Breast epithelium (tissue), 4 donors: ENCODE results near the gene MGAT5. TPM values are rescaled to one million over a fixed set of nuclear protein-coding genes. Genes with fewer than 3 reads are reported as not detected.

Experiments
- DNase-seq, 2 donors: peaks; one replicate each; pipeline ENCODE4 v3.0.0-alpha.2; 2019; ENCODE audit warnings: low spot score in 2 of 2
- H3K27ac ChIP-seq, 2 donors: fragments of 200-600 bp; sonication (generic) in 1 of 2; one replicate each; pipeline ENCODE4 v1.5.1; 2016 to 2019; ENCODE audit warnings: mild to moderate bottlenecking in 1 of 2
- H3K27me3 ChIP-seq, 2 donors: fragments of 200-600 bp; sonication (generic) in 1 of 2; one replicate each; pipeline versions ENCODE4 v1.5.1 to v1.6.0; 2017 to 2019; ENCODE audit warnings: control low read depth in 1 of 2, mild to moderate bottlenecking in 1 of 2
- H3K36me3 ChIP-seq: fragments of 200-600 bp; one replicate; pipeline ENCODE4 v1.5.1; 2019
- H3K4me1 ChIP-seq, 2 donors: fragments of 200-600 bp; sonication (generic); one replicate each; pipeline ENCODE4 v1.5.1; 2016 to 2019; ENCODE audit warnings: control low read depth in 1 of 2
- H3K4me3 ChIP-seq, 3 donors: fragments of 200-600 bp; sonication (generic); 1 replicate in 2 of 3; 2 replicates in 1 of 3; pipeline ENCODE4 v1.5.1; 2016 to 2019; ENCODE audit warnings: mild to moderate bottlenecking in 3 of 3, moderate library complexity in 2 of 3
- H3K9me3 ChIP-seq, 2 donors: fragments of 200-600 bp; sonication (generic) in 1 of 2; one replicate each; pipeline ENCODE4 v1.5.1; 2016 to 2019; ENCODE audit warnings: control low read depth in 1 of 2
- POLR2A ChIP-seq: fragments of 450-650 bp; IDR thresholded peaks from one replicate; pipeline ENCODE4 v1.6.1; 2016; ENCODE audit warnings: antibody characterized with exemption, mild to moderate bottlenecking, moderate library complexity
- POLR2AphosphoS5 ChIP-seq, 3 donors: sonication (generic); formaldehyde crosslinking; IDR thresholded peaks; one replicate each; pipeline ENCODE4 v1.6.1; 2017; ENCODE audit warnings: antibody characterized with exemption in 3 of 3
- intact Hi-C: fragments of 100-400 bp; cut with DNase I; formaldehyde crosslinking; loops from one replicate; pipeline ENCODE4 v1.15.1; 2023; ENCODE audit warnings: low total_unique reads
- total RNA-seq, 3 donors: library from RNA; depleted of rRNA; stranded (reverse); fragments of >200 nt; gene quantifications; one replicate each; pipeline ENCODE4 v1.1.0, GENCODE V29; 2016
- TF ChIP-seq, protein P1 (sequence below), 3 donors: fragments of 450-650 bp; IDR thresholded peaks; one replicate each; pipeline ENCODE4 v1.5.1; 2016 to 2017; ENCODE audit warnings: antibody characterized with exemption in 3 of 3, mild to moderate bottlenecking in 3 of 3, moderate library complexity in 3 of 3

The MGAT5 gene
- total RNA-seq, 3 donors from 2014 or later = 30.5 to 42.6 (median 34.4) TPM

DNA sequence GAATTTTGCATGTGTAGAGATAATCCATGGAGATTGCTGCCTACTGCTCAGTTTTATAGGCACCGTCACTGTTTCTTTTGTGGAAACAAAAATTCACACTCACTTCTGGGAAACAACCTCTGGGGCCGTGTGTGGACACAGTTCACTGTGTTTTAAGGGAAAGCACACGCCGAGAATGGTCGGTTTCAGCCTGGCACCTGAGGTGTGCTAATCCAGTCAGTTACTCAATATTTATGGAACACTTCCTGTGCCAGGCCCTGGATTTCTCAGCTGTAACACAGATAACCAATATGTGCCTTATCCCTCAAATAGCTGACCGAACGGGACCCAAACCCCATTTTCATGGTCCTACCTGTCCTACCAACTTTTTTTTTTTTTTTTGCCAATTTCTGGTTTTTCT lies 179.6 kb downstream of the MGAT5 start:
- Histone ChIP-seq H3K27me3 (no peaks in the 10 kb centered on the region), H3K9me3 (no peaks in the 10 kb centered on the region), H3K36me3 (no peaks in the 10 kb centered on the region), H3K27ac (no peak overlapping the region), H3K4me3 (no peak overlapping the region), H3K4me1 (no peaks in the 10 kb centered on the region)
- intact Hi-C loops = no loop called here
- no peak for DNase-seq
- TF ChIP-seq POLR2A (no peak), POLR2AphosphoS5 (IDR thresholded peaks at IDR 0.05) (no peak)
- TF ChIP-seq, protein P1, sequence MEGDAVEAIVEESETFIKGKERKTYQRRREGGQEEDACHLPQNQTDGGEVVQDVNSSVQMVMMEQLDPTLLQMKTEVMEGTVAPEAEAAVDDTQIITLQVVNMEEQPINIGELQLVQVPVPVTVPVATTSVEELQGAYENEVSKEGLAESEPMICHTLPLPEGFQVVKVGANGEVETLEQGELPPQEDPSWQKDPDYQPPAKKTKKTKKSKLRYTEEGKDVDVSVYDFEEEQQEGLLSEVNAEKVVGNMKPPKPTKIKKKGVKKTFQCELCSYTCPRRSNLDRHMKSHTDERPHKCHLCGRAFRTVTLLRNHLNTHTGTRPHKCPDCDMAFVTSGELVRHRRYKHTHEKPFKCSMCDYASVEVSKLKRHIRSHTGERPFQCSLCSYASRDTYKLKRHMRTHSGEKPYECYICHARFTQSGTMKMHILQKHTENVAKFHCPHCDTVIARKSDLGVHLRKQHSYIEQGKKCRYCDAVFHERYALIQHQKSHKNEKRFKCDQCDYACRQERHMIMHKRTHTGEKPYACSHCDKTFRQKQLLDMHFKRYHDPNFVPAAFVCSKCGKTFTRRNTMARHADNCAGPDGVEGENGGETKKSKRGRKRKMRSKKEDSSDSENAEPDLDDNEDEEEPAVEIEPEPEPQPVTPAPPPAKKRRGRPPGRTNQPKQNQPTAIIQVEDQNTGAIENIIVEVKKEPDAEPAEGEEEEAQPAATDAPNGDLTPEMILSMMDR (IDR thresholded peaks at IDR 0.05) = no peak

DNA sequence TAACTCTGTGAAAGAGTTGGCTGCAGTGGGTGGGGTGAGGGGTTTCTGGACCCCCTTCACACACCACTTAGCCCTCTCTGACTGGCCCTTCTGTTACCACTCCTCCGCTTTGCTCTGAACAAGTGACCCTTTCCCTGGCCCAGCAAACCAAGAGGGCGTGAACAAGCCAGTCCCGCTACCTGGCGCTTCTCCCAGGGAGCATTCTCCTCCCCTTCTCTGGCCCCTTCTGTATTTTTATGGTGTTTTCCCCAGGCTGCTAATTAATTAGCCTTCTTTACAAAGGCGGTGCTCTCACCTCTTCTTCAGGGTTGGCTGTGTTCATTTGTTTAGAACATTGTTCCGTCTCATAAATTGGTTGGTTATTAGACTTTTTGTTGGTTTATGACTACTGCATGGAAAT lies 180.1 kb downstream of the MGAT5 start:
- intact Hi-C loops = no loop called here
- Histone ChIP-seq H3K27ac (no peak overlapping the region), H3K4me1 (no peaks in the 10 kb centered on the region), H3K36me3 (no peaks in the 10 kb centered on the region), H3K4me3 (no peak overlapping the region), H3K27me3 (no peaks in the 10 kb centered on the region), H3K9me3 (no peaks in the 10 kb centered on the region)
- no peak for DNase-seq
- TF ChIP-seq POLR2A (no peak), POLR2AphosphoS5 (IDR thresholded peaks at IDR 0.05) (no peak)
- TF ChIP-seq, protein P1 (IDR thresholded peaks at IDR 0.05) = no peak

DNA sequence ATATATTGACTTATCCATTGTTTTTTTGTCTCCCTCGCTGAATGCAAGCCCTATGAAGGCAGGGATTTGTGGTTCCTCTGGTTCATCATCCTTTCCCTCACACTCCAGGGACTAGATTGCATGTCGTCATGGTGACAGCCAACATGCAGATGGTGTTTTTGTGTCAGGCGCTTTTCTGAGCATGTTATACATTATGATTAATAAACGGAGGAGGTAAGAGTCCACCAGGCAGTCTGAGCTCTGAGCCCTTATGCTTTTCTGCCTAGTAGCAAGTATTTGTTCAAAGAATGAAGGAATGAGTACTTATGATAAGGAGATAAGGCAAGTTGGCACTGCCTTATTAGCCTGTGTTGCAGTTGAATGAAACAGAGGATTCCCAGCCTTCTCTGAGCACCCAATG lies 181.6 kb downstream of the MGAT5 start:
- intact Hi-C loops = no loop called here
- no peaks in the 10 kb centered on the region for H3K36me3 ChIP-seq
- H3K27me3 ChIP-seq = no peaks in the 10 kb centered on the region
- DNase-seq = no peak
- H3K9me3 ChIP-seq = no peaks in the 10 kb centered on the region
- TF ChIP-seq POLR2A = no peak
- TF ChIP-seq, protein P1 (IDR thresholded peaks at IDR 0.05) = no peak
- no peak for TF ChIP-seq POLR2AphosphoS5 (IDR thresholded peaks at IDR 0.05)
- no peaks in the 10 kb centered on the region for H3K4me1 ChIP-seq
- H3K4me3 ChIP-seq = no peak overlapping the region
- no peak overlapping the region for H3K27ac ChIP-seq

DNA sequence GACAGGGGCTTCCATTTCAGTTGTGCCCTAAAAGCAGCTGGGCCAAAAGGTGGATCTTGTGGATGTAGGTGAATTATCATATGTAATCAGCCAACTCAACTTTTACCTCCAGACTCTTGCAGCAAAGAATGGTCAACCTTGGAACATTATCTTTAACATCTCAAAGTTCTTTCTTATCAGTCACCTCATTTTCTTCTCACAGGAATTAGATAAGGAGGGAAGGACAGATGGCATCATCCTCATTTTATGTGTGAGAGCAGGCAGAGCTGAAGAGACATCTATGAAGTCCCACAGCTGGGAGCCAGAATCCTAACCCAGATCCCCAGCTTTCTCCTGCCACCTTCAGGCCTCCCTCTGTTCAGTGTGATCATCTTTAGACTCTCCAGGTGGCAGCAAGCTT lies 182.1 kb downstream of the MGAT5 start:
- no peaks in the 10 kb centered on the region for H3K9me3 ChIP-seq
- H3K4me3 ChIP-seq = no peak overlapping the region
- TF ChIP-seq POLR2AphosphoS5 (IDR thresholded peaks at IDR 0.05) (no peak), POLR2A (no peak)
- TF ChIP-seq, protein P1 (IDR thresholded peaks at IDR 0.05) = no peak
- intact Hi-C loops = no loop called here
- H3K4me1 ChIP-seq = no peaks in the 10 kb centered on the region
- H3K27ac ChIP-seq = no peak overlapping the region
- H3K36me3 ChIP-seq = no peaks in the 10 kb centered on the region
- no peak for DNase-seq
- no peaks in the 10 kb centered on the region for H3K27me3 ChIP-seq

DNA sequence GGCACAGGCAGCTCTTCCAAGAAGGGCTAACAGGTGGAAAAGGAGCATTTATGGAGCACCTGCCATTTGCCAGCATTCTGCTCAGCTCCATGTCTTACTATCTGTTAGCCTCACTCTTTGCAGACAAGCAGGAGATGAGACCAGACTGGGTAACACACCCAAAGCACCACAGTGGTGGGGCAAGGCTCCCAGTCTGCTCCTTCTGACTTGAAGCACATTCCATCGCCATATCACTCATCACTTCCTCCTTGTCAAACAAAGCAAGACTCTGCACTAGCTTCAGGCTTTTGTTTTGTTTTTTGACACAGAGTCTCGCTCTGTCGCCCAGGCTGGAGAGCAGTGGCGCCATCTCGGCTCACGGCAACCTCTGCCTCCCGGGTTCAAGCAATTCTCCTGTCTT lies 182.8 kb downstream of the MGAT5 start:
- intact Hi-C loops = no loop called here
- Histone ChIP-seq H3K9me3 (no peaks in the 10 kb centered on the region), H3K27ac (no peak overlapping the region), H3K4me3 (no peak overlapping the region), H3K36me3 (no peaks in the 10 kb centered on the region), H3K4me1 (no peaks in the 10 kb centered on the region), H3K27me3 (no peaks in the 10 kb centered on the region)
- TF ChIP-seq POLR2A (no peak), POLR2AphosphoS5 (IDR thresholded peaks at IDR 0.05) (no peak)
- TF ChIP-seq, protein P1 (IDR thresholded peaks at IDR 0.05) = no peak
- DNase-seq = no peak
